Esophagus muscularis mucosa (tissue), 4 donors: ENCODE data around the gene ANKRD22. TPM values are rescaled to one million over a fixed set of nuclear protein-coding genes. Genes with fewer than 3 reads are reported as not detected.
A peak's percentile ranks its signal among the peaks of the same experiment; 100 is the strongest.

Source experiments
- DNase-seq: peaks from one replicate; pipeline ENCODE4 v3.0.0-alpha.2; 2017; ENCODE audit errors: extremely low spot score
- H3K27ac ChIP-seq, 4 donors: fragments of 200-600 bp; sonication (generic); replicated peaks in 1 of 4; 1 replicate in 3 of 4; 2 replicates in 1 of 4; pipeline ENCODE4 v1.5.1; 2016 to 2019; ENCODE audit warnings: mild to moderate bottlenecking in 1 of 4
- H3K27me3 ChIP-seq, 4 donors: fragments of 200-600 bp; sonication (generic); one replicate each; pipeline versions ENCODE4 v1.5.1 to v1.6.0; 2016 to 2019
- H3K36me3 ChIP-seq, 4 donors: fragments of 200-600 bp; sonication (generic); one replicate each; pipeline ENCODE4 v1.5.1; 2016 to 2019
- H3K4me1 ChIP-seq, 4 donors: fragments of 200-600 bp; sonication (generic); one replicate each; pipeline ENCODE4 v1.5.1; 2016 to 2019
- H3K4me3 ChIP-seq, 4 donors: fragments of 200-600 bp; sonication (generic); 1 replicate in 2 of 4; 2 replicates in 2 of 4; pipeline ENCODE4 v1.5.1; 2016 to 2019; ENCODE audit warnings: mild to moderate bottlenecking in 4 of 4, moderate library complexity in 1 of 4
- H3K9me3 ChIP-seq, 4 donors: fragments of 200-600 bp; sonication (generic); 1 replicate in 3 of 4; 2 replicates in 1 of 4; pipeline ENCODE4 v1.5.1; 2016 to 2019
- CTCF ChIP-seq, 3 experiments: fragments of 200-600 bp in 2 of 3; fragments of 450-650 bp in 1 of 3; sonication (generic) in 2 of 3; IDR thresholded peaks; one replicate each; pipeline ENCODE4 v1.5.1; 2017 to 2019; ENCODE audit warnings: antibody characterized with exemption in 3 of 3, mild to moderate bottlenecking in 2 of 3, moderate library complexity in 1 of 3
- EP300 ChIP-seq: sonication (generic); formaldehyde crosslinking; IDR thresholded peaks from one replicate; pipeline ENCODE4 v1.6.1; 2017; ENCODE audit warnings: antibody characterized with exemption
- POLR2A ChIP-seq: fragments of 450-650 bp; IDR thresholded peaks from one replicate; pipeline ENCODE4 v1.6.1; 2017; ENCODE audit warnings: antibody characterized with exemption, moderate library complexity, mild to moderate bottlenecking, low read depth
- POLR2AphosphoS5 ChIP-seq, 2 donors: sonication (generic); formaldehyde crosslinking; IDR thresholded peaks; one replicate each; pipeline ENCODE4 v1.6.1; 2017; ENCODE audit warnings: antibody characterized with exemption in 2 of 2
- WGBS: methylation state at CpG from one replicate; pipeline ENCODE4 v1.1.5; 2018; 5-methylcytosine and 5-hydroxymethylcytosine counted together
- intact Hi-C: fragments of 100-400 bp; cut with DNase I; formaldehyde crosslinking; loops from one replicate; pipeline ENCODE4 v1.15.1; 2023
- total RNA-seq, 4 donors: library from RNA; depleted of rRNA; stranded (reverse); fragments of >200 nt; gene quantifications; one replicate each; pipeline versions ENCODE4 v1.1.0 to v1.2.1, GENCODE V29; 2016

Gene ANKRD22
- total RNA-seq, 4 donors from 2014 or later: not detected

- Histone ChIP-seq H3K4me3 (no peak overlapping the region), H3K36me3 (no peaks in the 10 kb centered on the region), H3K27ac (peak overlapping the region; percentile 26 to 69 (median 42)), H3K4me1 (peaks cover 11 to 49% (median 23%) of the 10 kb centered on the region in 4 donors), H3K9me3 (no peaks in the 10 kb centered on the region), H3K27me3 (no peaks in the 10 kb centered on the region)
- intact Hi-C loops: no loop called here
- WGBS: 75% methylated on average over 4 of the region's 4 CpGs
- no peak for DNase-seq
- no peak for TF ChIP-seq EP300
- TF ChIP-seq POLR2AphosphoS5 (IDR thresholded peaks at IDR 0.05): no peak
- no peak for TF ChIP-seq POLR2A
- no peak for TF ChIP-seq CTCF (IDR thresholded peaks at IDR 0.05)
These were observed 44.8 kb upstream of the ANKRD22 start for GRCh38 chr10:88896372-88896993.

- Histone ChIP-seq H3K9me3 (no peaks in the 10 kb centered on the region), H3K27ac (peak overlapping the region in 2 of 4 donors; percentile 1), H3K27me3 (no peaks in the 10 kb centered on the region), H3K36me3 (no peaks in the 10 kb centered on the region), H3K4me1 (peaks cover 11 to 49% (median 23%) of the 10 kb centered on the region in 4 donors), H3K4me3 (no peak overlapping the region)
- no peak for TF ChIP-seq POLR2A
- no peak for TF ChIP-seq CTCF (IDR thresholded peaks at IDR 0.05)
- no peak for TF ChIP-seq EP300
- TF ChIP-seq POLR2AphosphoS5 (IDR thresholded peaks at IDR 0.05): no peak
- WGBS: 81% methylated on average over 1 of the region's 1 CpG
- intact Hi-C loops: no loop called here
- DNase-seq: no peak
These were observed 43.6 kb upstream of the ANKRD22 start for GRCh38 chr10:88895250-88895649.

GRCh38 chr10:88893611-88894010, 42.0 kb upstream of the ANKRD22 start:
- no peaks in the 10 kb centered on the region for H3K27me3 ChIP-seq
- no peak for DNase-seq
- intact Hi-C loops: no loop called here
- H3K9me3 ChIP-seq: no peaks in the 10 kb centered on the region
- WGBS: 62% methylated on average over 3 of the region's 3 CpGs
- H3K36me3 ChIP-seq: no peaks in the 10 kb centered on the region
- peak overlapping the region in 2 of 4 donors; percentile 19 to 24 for H3K27ac ChIP-seq
- TF ChIP-seq POLR2A (no peak), CTCF (IDR thresholded peaks at IDR 0.05) (no peak), EP300 (no peak), POLR2AphosphoS5 (IDR thresholded peaks at IDR 0.05) (no peak)
- peaks cover 11 to 44% (median 24%) of the 10 kb centered on the region in 4 donors for H3K4me1 ChIP-seq
- H3K4me3 ChIP-seq: no peak overlapping the region

- WGBS: 57% methylated on average over 2 of the region's 2 CpGs
- intact Hi-C loops: no loop called here
- H3K4me1 ChIP-seq: peaks cover 11 to 38% (median 25%) of the 10 kb centered on the region in 4 donors
- peak overlapping the region in 2 of 4 donors; percentile 0 to 19 for H3K27ac ChIP-seq
- TF ChIP-seq CTCF (IDR thresholded peaks at IDR 0.05) (no peak), POLR2A (no peak), EP300 (no peak), POLR2AphosphoS5 (IDR thresholded peaks at IDR 0.05) (no peak)
- H3K27me3 ChIP-seq: no peaks in the 10 kb centered on the region
- no peaks in the 10 kb centered on the region for H3K9me3 ChIP-seq
- DNase-seq: no peak
- no peaks in the 10 kb centered on the region for H3K36me3 ChIP-seq
- no peak overlapping the region for H3K4me3 ChIP-seq
These were observed 40.8 kb upstream of the ANKRD22 start for GRCh38 chr10:88892222-88892967.
